K562 (cell line): ENCODE results near the gene KIAA0040. TPM values are rescaled to one million over a fixed set of nuclear protein-coding genes. Genes with fewer than 3 reads are reported as not detected.

Experiments
- CBX1 ChIP-seq: sonication (generic); IDR thresholded peaks from 2 replicates; pipeline ENCODE4 v1.6.1; 2016; ENCODE audit warnings: antibody characterized with exemption, low read depth, mild to moderate bottlenecking
- CC2D1A ChIP-seq: fragments of 450-650 bp; IDR thresholded peaks from 2 replicates; pipeline ENCODE4 v1.6.1; 2017; ENCODE audit warnings: mild to moderate bottlenecking
- ETV1 ChIP-seq: fragments of 450-650 bp; conservative IDR thresholded peaks from 2 replicates; pipeline ENCODE4 v1.6.1; 2016; ENCODE audit warnings: missing genetic modification characterization, control low read depth, low read depth, missing compliant biosample characterization
- FOSL1 ChIP-seq: fragments of 200-800 bp; sonication (Bioruptor generic); conservative IDR thresholded peaks from 2 replicates; pipeline ENCODE4 v1.6.1; 2016; ENCODE audit warnings: missing genetic modification characterization, missing compliant biosample characterization
- FOXK2 ChIP-seq, 2 experiments: fragments of 450-650 bp; IDR thresholded peaks in 1 of 2; conservative IDR thresholded peaks in 1 of 2; 2 replicates each; pipeline ENCODE4 v1.6.1; 2016; ENCODE audit warnings: low read depth in 2 of 2, mild to moderate bottlenecking in 1 of 2
- HINFP ChIP-seq: fragments of 450-650 bp; conservative IDR thresholded peaks from 2 replicates; pipeline ENCODE4 v1.6.1; 2016; ENCODE audit warnings: missing genetic modification characterization, low read depth, mild to moderate bottlenecking, control low read depth, missing compliant biosample characterization
- LARP7 ChIP-seq: fragments of 450-650 bp; IDR thresholded peaks from 2 replicates; pipeline ENCODE4 v1.6.1; 2016
- MCM7 ChIP-seq, 2 experiments: fragments of 450-650 bp; IDR thresholded peaks; 2 replicates each; pipeline ENCODE4 v1.6.1; 2016 to 2018
- NFE2L1 ChIP-seq: fragments of 450-650 bp; IDR thresholded peaks from 2 replicates; pipeline ENCODE4 v1.6.1; 2016; ENCODE audit warnings: missing genetic modification characterization, low read depth, mild to moderate bottlenecking, missing compliant biosample characterization, moderate library complexity, borderline replicate concordance
- NFIC ChIP-seq: fragments of 450-650 bp; IDR thresholded peaks from 2 replicates; pipeline ENCODE4 v1.6.1; 2017; ENCODE audit warnings: mild to moderate bottlenecking, inconsistent platforms
- NR3C1 ChIP-seq: sonication (generic); formaldehyde crosslinking; IDR thresholded peaks from 2 replicates; pipeline ENCODE4 v1.8.1; 2022; ENCODE audit warnings: missing genetic modification reagents
- POLR2AphosphoS5 ChIP-seq: IDR thresholded peaks from 2 replicates; pipeline ENCODE4 v1.6.1; 2011; ENCODE audit warnings: mild to moderate bottlenecking, low read depth, low read length, moderate library complexity; ENCODE audit not compliant: control insufficient read depth, insufficient read depth
- POLR2B ChIP-seq: fragments of 450-650 bp; IDR thresholded peaks from 2 replicates; pipeline ENCODE4 v1.6.1; 2018; ENCODE audit warnings: low read depth; ENCODE audit not compliant: partially characterized antibody
- RFX1 ChIP-seq: fragments of 450-650 bp; IDR thresholded peaks from 2 replicates; pipeline ENCODE4 v1.6.1; 2016; ENCODE audit warnings: mild to moderate bottlenecking, moderate library complexity
- SAFB2 ChIP-seq: fragments of 200-400 bp; formaldehyde crosslinking; IDR thresholded peaks from 2 replicates; pipeline ENCODE4 v1.6.1; 2018; ENCODE audit warnings: borderline replicate concordance, low read length, low read depth, moderate library complexity; ENCODE audit not compliant: severe bottlenecking
- ZEB2 ChIP-seq: fragments of 450-650 bp; IDR thresholded peaks from 2 replicates; pipeline ENCODE4 v1.6.1; 2016
- ZFX ChIP-seq: sonication (generic); formaldehyde crosslinking; IDR thresholded peaks from 2 replicates; pipeline ENCODE4 v1.8.0; 2022; ENCODE audit warnings: mild to moderate bottlenecking, missing genetic modification reagents, moderate library complexity
- ZNF197 ChIP-seq: fragments of 200-800 bp; sonication (Bioruptor generic); IDR thresholded peaks from 2 replicates; pipeline ENCODE4 v1.6.1; 2016; ENCODE audit warnings: low read depth, missing genetic modification characterization, missing compliant biosample characterization
- ZNF239 ChIP-seq: fragments of 250-450 bp; sonication (Bioruptor Pico); IDR thresholded peaks from 2 replicates; pipeline ENCODE4 v1.4.0; 2020; ENCODE audit warnings: mild to moderate bottlenecking
- ZSCAN29 ChIP-seq: fragments of 450-650 bp; IDR thresholded peaks from 2 replicates; pipeline ENCODE4 v1.6.1; 2017
- polyA plus RNA-seq, 8 experiments: library from polyadenylated mRNA; depleted of rRNA in 4 of 8; stranded (reverse) in 5 of 8; unstranded in 3 of 8; fragments of >200 nt; fragmentation: Nextera tagmentation in 2 of 8; fragmentation: Illumina TruSeq in 1 of 8; extraction: Ambion mirVana in 2 of 8; extraction: Trizol in 1 of 8; gene quantifications; 2 replicates each; pipeline versions ENCODE4 v1.2.1 to v1.2.3, GENCODE V29; 2011 to 2014; ENCODE audit warnings: inconsistent platforms in 1 of 8, missing spikeins in 1 of 8
- total RNA-seq, 7 experiments: library from RNA; depleted of rRNA in 6 of 7; stranded (reverse); fragments of >200 nt in 6 of 7; fragmentation: Illumina TruSeq in 2 of 7; extraction: Trizol in 2 of 7; gene quantifications; 2 replicates each; pipeline versions ENCODE4 v1.2.1 to v1.2.3, GENCODE V29; 2011 to 2021; ENCODE audit warnings: low replicate concordance in 1 of 7
- TF ChIP-seq, protein P1 (sequence below), 2 experiments: fragments of 450-650 bp; IDR thresholded peaks; 2 replicates each; pipeline ENCODE4 v1.6.1; 2016
- TF ChIP-seq, protein P2 (sequence below): sonication (generic); formaldehyde crosslinking; IDR thresholded peaks from 2 replicates; pipeline ENCODE4 v1.8.1; 2023; ENCODE audit warnings: mild to moderate bottlenecking, missing genetic modification reagents
- TF ChIP-seq, protein P3 (sequence below): fragments of 450-650 bp; formaldehyde crosslinking; IDR thresholded peaks from 2 replicates; pipeline ENCODE4 v1.4.0; 2020; ENCODE audit warnings: mild to moderate bottlenecking, mixed read lengths

The KIAA0040 gene
- total and polyA plus RNA-seq, 9 of the 15 experiments (the other 6 are each of a cell fraction or from before 2014, with no cell fraction given), result 3.4 to 13.6 (median 7.1) TPM

- TF ChIP-seq ZFX (CRISPR knock-in tag) (no peak), CBX1 (0 out of 2 replicates have a peak, but pooled peaks have one; percentile 25), SAFB2 (no peak), LARP7 (no peak), CC2D1A (no peak), RFX1 (no peak), MCM7 (IDR thresholded peaks at IDR 0.05) (no peak), POLR2AphosphoS5 (no peak), FOXK2 (conservative IDR thresholded peaks at IDR 0.05 in 1 of 2, IDR thresholded peaks at IDR 0.05 in 1 of 2; ENCODE audit: low read depth in 2 of 2) (no peak), ZEB2 (no peak), FOSL1 (tag) (no peak), NFE2L1 (no peak), POLR2B (no peak), ZSCAN29 (no peak), NR3C1 (CRISPR knock-in tag) (no peak), NFIC (no peak), ZNF239 (CRISPR knock-in tag) (no peak), ETV1 (tag) (peak; percentile 78), HINFP (no peak), ZNF197 (CRISPR knock-in tag) (0 out of 2 replicates have a peak, but pooled peaks have one; percentile 43)
- TF ChIP-seq, protein P1, sequence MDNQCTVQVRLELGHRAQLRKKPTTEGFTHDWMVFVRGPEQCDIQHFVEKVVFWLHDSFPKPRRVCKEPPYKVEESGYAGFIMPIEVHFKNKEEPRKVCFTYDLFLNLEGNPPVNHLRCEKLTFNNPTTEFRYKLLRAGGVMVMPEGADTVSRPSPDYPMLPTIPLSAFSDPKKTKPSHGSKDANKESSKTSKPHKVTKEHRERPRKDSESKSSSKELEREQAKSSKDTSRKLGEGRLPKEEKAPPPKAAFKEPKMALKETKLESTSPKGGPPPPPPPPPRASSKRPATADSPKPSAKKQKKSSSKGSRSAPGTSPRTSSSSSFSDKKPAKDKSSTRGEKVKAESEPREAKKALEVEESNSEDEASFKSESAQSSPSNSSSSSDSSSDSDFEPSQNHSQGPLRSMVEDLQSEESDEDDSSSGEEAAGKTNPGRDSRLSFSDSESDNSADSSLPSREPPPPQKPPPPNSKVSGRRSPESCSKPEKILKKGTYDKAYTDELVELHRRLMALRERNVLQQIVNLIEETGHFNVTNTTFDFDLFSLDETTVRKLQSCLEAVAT (IDR thresholded peaks at IDR 0.05), result no peak
- TF ChIP-seq, protein P2, sequence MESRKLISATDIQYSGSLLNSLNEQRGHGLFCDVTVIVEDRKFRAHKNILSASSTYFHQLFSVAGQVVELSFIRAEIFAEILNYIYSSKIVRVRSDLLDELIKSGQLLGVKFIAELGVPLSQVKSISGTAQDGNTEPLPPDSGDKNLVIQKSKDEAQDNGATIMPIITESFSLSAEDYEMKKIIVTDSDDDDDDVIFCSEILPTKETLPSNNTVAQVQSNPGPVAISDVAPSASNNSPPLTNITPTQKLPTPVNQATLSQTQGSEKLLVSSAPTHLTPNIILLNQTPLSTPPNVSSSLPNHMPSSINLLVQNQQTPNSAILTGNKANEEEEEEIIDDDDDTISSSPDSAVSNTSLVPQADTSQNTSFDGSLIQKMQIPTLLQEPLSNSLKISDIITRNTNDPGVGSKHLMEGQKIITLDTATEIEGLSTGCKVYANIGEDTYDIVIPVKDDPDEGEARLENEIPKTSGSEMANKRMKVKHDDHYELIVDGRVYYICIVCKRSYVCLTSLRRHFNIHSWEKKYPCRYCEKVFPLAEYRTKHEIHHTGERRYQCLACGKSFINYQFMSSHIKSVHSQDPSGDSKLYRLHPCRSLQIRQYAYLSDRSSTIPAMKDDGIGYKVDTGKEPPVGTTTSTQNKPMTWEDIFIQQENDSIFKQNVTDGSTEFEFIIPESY, result no peak
- TF ChIP-seq, protein P3, sequence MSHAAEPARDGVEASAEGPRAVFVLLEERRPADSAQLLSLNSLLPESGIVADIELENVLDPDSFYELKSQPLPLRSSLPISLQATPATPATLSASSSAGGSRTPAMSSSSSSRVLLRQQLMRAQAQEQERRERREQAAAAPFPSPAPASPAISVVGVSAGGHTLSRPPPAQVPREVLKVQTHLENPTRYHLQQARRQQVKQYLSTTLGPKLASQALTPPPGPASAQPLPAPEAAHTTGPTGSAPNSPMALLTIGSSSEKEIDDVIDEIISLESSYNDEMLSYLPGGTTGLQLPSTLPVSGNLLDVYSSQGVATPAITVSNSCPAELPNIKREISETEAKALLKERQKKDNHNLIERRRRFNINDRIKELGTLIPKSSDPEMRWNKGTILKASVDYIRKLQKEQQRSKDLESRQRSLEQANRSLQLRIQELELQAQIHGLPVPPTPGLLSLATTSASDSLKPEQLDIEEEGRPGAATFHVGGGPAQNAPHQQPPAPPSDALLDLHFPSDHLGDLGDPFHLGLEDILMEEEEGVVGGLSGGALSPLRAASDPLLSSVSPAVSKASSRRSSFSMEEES (CRISPR knock-in tag), result no peak
These were observed 16.4 kb upstream of the KIAA0040 start (continued) for GRCh38 chr1:175208773-175209492.
